HepG2 (cell line): Measurements from ENCODE around the gene CCDC54. TPM values are rescaled to one million over a fixed set of nuclear protein-coding genes. Genes with fewer than 3 reads are reported as not detected.

Experiments
- ATAC-seq: fragments of 200-7000 bp; cut with Tn5 transposase; 3 replicates; pipeline ENCODE4 v1.9.1; 2020; ENCODE audit warnings: mild to moderate bottlenecking, moderate library complexity
- BruUV-seq: library from RNA; stranded (reverse); fragments of 400-500 nt; replicated peaks from 2 replicates; lab custom pipeline; 2021; lab: Mats Ljungman, UMichigan
- CTCF ChIA-PET: fragments of 300-600 bp; formaldehyde crosslinking; extraction: SDS; loops from one replicate; lab custom pipeline; 2021; ENCODE audit warnings: low total read pairs, inconsistent platforms, low intra/inter-chr PET ratio; lab: Yijun Ruan, JAX
- POLR2A ChIA-PET: fragments of 350-600 bp; sonication (Branson Sonifier 250); formaldehyde crosslinking; loops from one replicate; lab custom pipeline; 2020; ENCODE audit warnings: antibody characterized with exemption, inconsistent platforms; lab: Yijun Ruan, JAX
- DNase-seq: peaks from one replicate; pipeline ENCODE4 v3.0.0-alpha.2; 2015; ENCODE audit warnings: low spot score
- FAIRE-seq: peaks from 3 replicates; lab custom pipeline; 2011; peaks lifted over from hg19 to GRCh38; lab: Jason Lieb, UNC
- H2AFZ ChIP-seq: one replicate; pipeline ENCODE4 v1.6.1; 2011; ENCODE audit warnings: low read length, inconsistent platforms
- H3K27ac ChIP-seq: fragments of 300-600 bp; 3 replicates; pipeline ENCODE4 v1.8.0; 2011; ENCODE audit warnings: mixed run types, mild to moderate bottlenecking, mixed read lengths, low read length, inconsistent platforms; ENCODE audit not compliant: insufficient read depth; ENCODE audit errors: extremely low read length
- H3K27me3 ChIP-seq, 2 experiments: fragments of 200-600 bp in 1 of 2; 2 replicates in 1 of 2; 3 replicates in 1 of 2; pipeline versions ENCODE4 v1.6.0 to v1.8.0; 2011; ENCODE audit warnings: low read length in 2 of 2, mild to moderate bottlenecking in 2 of 2, moderate library complexity in 2 of 2, inconsistent platforms in 1 of 2; ENCODE audit not compliant: insufficient read depth in 2 of 2, control insufficient read depth in 1 of 2
- H3K36me3 ChIP-seq, 2 experiments: fragments of 200-600 bp in 1 of 2; replicated peaks in 1 of 2; 2 replicates in 1 of 2; 3 replicates in 1 of 2; pipeline versions ENCODE4 v1.5.1 to v1.8.0; 2011; ENCODE audit warnings: low read length in 2 of 2, inconsistent platforms in 1 of 2; ENCODE audit not compliant: insufficient read depth in 2 of 2, control insufficient read depth in 1 of 2
- H3K4me1 ChIP-seq: 2 replicates; pipeline ENCODE4 v1.5.1; 2012; ENCODE audit warnings: low read length, inconsistent platforms; ENCODE audit not compliant: insufficient read depth
- H3K4me2 ChIP-seq: 2 replicates; pipeline ENCODE4 v1.6.0; 2011; ENCODE audit warnings: low read depth, low read length, inconsistent platforms
- H3K4me3 ChIP-seq, 3 experiments: fragments of 200-600 bp in 1 of 3; sonication (generic), shearing (Covaris generic) in 1 of 3; replicated peaks in 1 of 3; 2 replicates each; pipeline ENCODE4 v1.5.1; 2011 to 2016; ENCODE audit warnings: low read length in 3 of 3, inconsistent platforms in 2 of 3, low read depth in 2 of 3, mild to moderate bottlenecking in 2 of 3, control low read depth in 1 of 3, mixed read lengths in 1 of 3; ENCODE audit not compliant: insufficient read depth in 1 of 3
- H3K79me2 ChIP-seq: one replicate; pipeline ENCODE4 v1.6.1; 2011; ENCODE audit warnings: low read length, inconsistent platforms; ENCODE audit not compliant: insufficient read depth
- H3K9ac ChIP-seq: 2 replicates; pipeline ENCODE4 v1.6.0; 2011; ENCODE audit warnings: mild to moderate bottlenecking, low read depth, low read length, inconsistent platforms; ENCODE audit not compliant: insufficient read depth
- H3K9me3 ChIP-seq: 2 replicates; pipeline ENCODE4 v1.5.1; 2012; ENCODE audit warnings: mild to moderate bottlenecking, low read length
- H4K20me1 ChIP-seq: 2 replicates; pipeline ENCODE4 v1.6.0; 2011; ENCODE audit warnings: inconsistent platforms, mild to moderate bottlenecking, low read length, moderate library complexity; ENCODE audit not compliant: insufficient read depth
- KAT8 ChIP-seq: IDR thresholded peaks from 2 replicates; pipeline ENCODE4 v1.6.1; 2016; ENCODE audit warnings: missing genetic modification reagents, missing compliant biosample characterization
- TCF12 ChIP-seq, 2 experiments: fragments of 450-650 bp in 1 of 2; sonication (generic) in 1 of 2; formaldehyde crosslinking in 1 of 2; IDR thresholded peaks; 2 replicates each; pipeline versions ENCODE4 v1.6.1 to v1.8.0; 2017 to 2022; ENCODE audit warnings: antibody characterized with exemption in 1 of 2, mild to moderate bottlenecking in 1 of 2, missing genetic modification reagents in 1 of 2, moderate library complexity in 1 of 2
- TOE1 ChIP-seq: sonication (generic); formaldehyde crosslinking; IDR thresholded peaks from 2 replicates; pipeline ENCODE4 v1.4.0; 2020; ENCODE audit warnings: mild to moderate bottlenecking, missing genetic modification reagents
- ZFP62 ChIP-seq: sonication (generic); formaldehyde crosslinking; IDR thresholded peaks from 2 replicates; pipeline ENCODE4 v1.4.0; 2020; ENCODE audit warnings: missing genetic modification reagents
- ZFY ChIP-seq: sonication (generic); formaldehyde crosslinking; IDR thresholded peaks from 2 replicates; pipeline ENCODE4 v1.4.0; 2020; ENCODE audit warnings: missing genetic modification reagents
- ZMYM3 ChIP-seq: sonication (generic); formaldehyde crosslinking; IDR thresholded peaks from 2 replicates; pipeline ENCODE4 v1.5.1; 2020; ENCODE audit warnings: mild to moderate bottlenecking, missing genetic modification reagents
- ZNF331 ChIP-seq: sonication (generic); formaldehyde crosslinking; IDR thresholded peaks from 2 replicates; pipeline ENCODE4 v1.4.0; 2020; ENCODE audit warnings: missing genetic modification reagents
- ZNF530 ChIP-seq: sonication (generic); formaldehyde crosslinking; IDR thresholded peaks from 2 replicates; pipeline ENCODE4 v1.5.0; 2020; ENCODE audit warnings: low read depth, mild to moderate bottlenecking, missing genetic modification reagents
- ZNF7 ChIP-seq: IDR thresholded peaks from 2 replicates; pipeline ENCODE4 v1.6.1; 2016; ENCODE audit warnings: missing biosample characterization, missing genetic modification reagents
- ZNF746 ChIP-seq: sonication (generic); formaldehyde crosslinking; IDR thresholded peaks from 2 replicates; pipeline ENCODE4 v1.8.0; 2022; ENCODE audit warnings: mild to moderate bottlenecking, missing genetic modification reagents
- WGBS: methylation state at CpG from one replicate; pipeline ENCODE4 v1.1.6; 2017; ENCODE audit warnings: low lambda C conversion rate; 5-methylcytosine and 5-hydroxymethylcytosine counted together
- in situ Hi-C: cut with HindIII; loops from 2 replicates; pipeline ENCODE4 v1.10.0; 2017; ENCODE audit warnings: low pct_unique_long_range_greater_than_20kb; ENCODE audit not compliant: extremely low pct_ligation_motif_present
- intact Hi-C: fragments of 100-400 bp; cut with micrococcal nuclease; formaldehyde crosslinking; loops from one replicate; pipeline ENCODE4 v1.10.0; 2022; ENCODE audit not compliant: unreplicated experiment
- polyA plus RNA-seq, 8 experiments: library from polyadenylated mRNA; depleted of rRNA in 3 of 8; stranded (reverse) in 7 of 8; unstranded in 1 of 8; fragments of >200 nt; fragmentation: Illumina TruSeq in 4 of 8; extraction: Trizol in 4 of 8; gene quantifications; 2 replicates each; pipeline versions ENCODE4 v1.2.1 to v1.2.3, GENCODE V29; 2011 to 2016; ENCODE audit warnings: low read depth in 4 of 8, missing spikeins in 1 of 8, mixed read lengths in 1 of 8; ENCODE audit not compliant: insufficient read depth in 1 of 8
- total RNA-seq, 5 experiments: library from RNA; depleted of rRNA; stranded (reverse); fragments of >200 nt; fragmentation: Illumina TruSeq; extraction: Trizol; gene quantifications; 2 replicates each; pipeline ENCODE4 v1.2.3, GENCODE V29; 2016; ENCODE audit warnings: low read depth in 1 of 5
- TF ChIP-seq, protein P1 (sequence below): sonication (generic); formaldehyde crosslinking; IDR thresholded peaks from 2 replicates; pipeline ENCODE4 v1.4.0; 2020; ENCODE audit warnings: mild to moderate bottlenecking, missing genetic modification reagents

The CCDC54 gene
- total and polyA plus RNA-seq, 2 of the 13 experiments (the other 11 are each of a cell fraction or from before 2014, with no cell fraction given) = not detected

DNA sequence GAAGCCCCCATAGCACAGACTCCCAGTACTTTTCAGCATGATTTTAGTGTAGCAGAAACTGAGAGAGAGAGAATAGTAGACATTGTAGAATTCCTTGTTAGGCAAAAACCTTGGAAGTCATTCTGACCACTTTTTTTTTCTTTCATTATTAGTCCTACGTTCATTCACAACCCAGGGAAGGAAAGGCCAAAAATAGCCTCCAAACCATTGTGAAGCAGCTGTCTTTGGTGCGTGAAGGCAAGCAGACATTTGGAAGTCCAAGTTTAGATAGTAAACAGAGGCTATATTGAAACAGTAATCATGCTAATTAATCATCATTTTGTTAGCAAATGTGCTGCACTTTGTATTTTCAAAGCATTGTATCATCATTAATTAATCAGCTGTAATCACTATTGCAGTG is 34.5 kb downstream of the CCDC54 start:
- ATAC-seq (no peak), FAIRE-seq (no peak), DNase-seq (no peak)
- no TSS peak for BruUV-seq
- no peaks in the 10 kb centered on the region for H4K20me1 ChIP-seq
- no peaks in the 10 kb centered on the region for H3K27me3 ChIP-seq
- H3K79me2 ChIP-seq = no peaks in the 10 kb centered on the region
- H2AFZ ChIP-seq = no peak overlapping the region
- TF ChIP-seq, protein P1, sequence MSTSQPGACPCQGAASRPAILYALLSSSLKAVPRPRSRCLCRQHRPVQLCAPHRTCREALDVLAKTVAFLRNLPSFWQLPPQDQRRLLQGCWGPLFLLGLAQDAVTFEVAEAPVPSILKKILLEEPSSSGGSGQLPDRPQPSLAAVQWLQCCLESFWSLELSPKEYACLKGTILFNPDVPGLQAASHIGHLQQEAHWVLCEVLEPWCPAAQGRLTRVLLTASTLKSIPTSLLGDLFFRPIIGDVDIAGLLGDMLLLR (CRISPR knock-in tag) = no peak
- no peak for TF ChIP-seq ZNF746 (CRISPR knock-in tag)
- no peak for TF ChIP-seq KAT8 (CRISPR knock-in tag)
- no peak for TF ChIP-seq ZNF331 (CRISPR knock-in tag)
- no peak for TF ChIP-seq TCF12 (IDR thresholded peaks at IDR 0.05)
- TF ChIP-seq TCF12 (CRISPR knock-in tag; IDR thresholded peaks at IDR 0.05) = no peak
- TF ChIP-seq ZMYM3 = no peak
- no peak for TF ChIP-seq ZFP62 (CRISPR knock-in tag)
- TF ChIP-seq TOE1 (CRISPR knock-in tag) = no peak
- TF ChIP-seq ZNF7 (CRISPR knock-in tag) = no peak
- TF ChIP-seq ZFY (CRISPR knock-in tag) = no peak
- no peak for TF ChIP-seq ZNF530 (CRISPR knock-in tag)
- no peak overlapping the region for H3K27ac ChIP-seq
- ChIA-PET POLR2A (no interaction called here), CTCF (no interaction called here)
- H3K4me1 ChIP-seq = no peaks in the 10 kb centered on the region
- no peaks in the 10 kb centered on the region for H3K36me3 ChIP-seq
- intact Hi-C loops (no loop called here), in situ Hi-C loops (no loop called here)
- H3K4me3 ChIP-seq = no peak overlapping the region
- H3K9ac ChIP-seq = no peak overlapping the region
- 0% methylated on average over 2 of the region's 2 CpGs for WGBS
- H3K9me3 ChIP-seq = peaks cover 11% of the 10 kb centered on the region; the same call in 1 of the 2 replicates
- no peak overlapping the region for H3K4me2 ChIP-seq
